ENCODE results near the gene TRIM16.
"Not testable (repeated sequence)": the region's sequence is repeated elsewhere in the genome, so short reads cannot be mapped to it uniquely, and the experiment has no call there.

DNA sequence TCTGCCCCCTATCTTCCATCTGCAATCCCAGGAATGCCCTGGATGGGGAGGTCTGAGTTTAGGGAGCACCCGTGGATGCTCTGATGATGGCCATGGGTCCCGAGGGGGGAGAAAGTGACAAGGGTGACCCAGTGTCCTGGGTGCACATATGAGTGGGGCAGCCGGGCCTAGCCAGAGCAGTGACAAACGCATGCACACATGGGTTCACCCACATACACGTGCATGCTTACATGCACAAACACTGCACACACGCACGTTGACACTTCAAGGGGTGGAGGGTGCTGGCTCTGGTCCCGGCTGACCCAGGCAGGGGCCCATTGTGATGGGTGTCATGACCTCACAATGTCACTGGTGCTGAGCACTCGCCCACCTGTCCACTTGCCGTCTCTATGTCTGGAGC is 47.8 kb upstream of the TRIM16 start, which contains the start of gene TBC1D26:
- TF ChIP-seq, protein P1, sequence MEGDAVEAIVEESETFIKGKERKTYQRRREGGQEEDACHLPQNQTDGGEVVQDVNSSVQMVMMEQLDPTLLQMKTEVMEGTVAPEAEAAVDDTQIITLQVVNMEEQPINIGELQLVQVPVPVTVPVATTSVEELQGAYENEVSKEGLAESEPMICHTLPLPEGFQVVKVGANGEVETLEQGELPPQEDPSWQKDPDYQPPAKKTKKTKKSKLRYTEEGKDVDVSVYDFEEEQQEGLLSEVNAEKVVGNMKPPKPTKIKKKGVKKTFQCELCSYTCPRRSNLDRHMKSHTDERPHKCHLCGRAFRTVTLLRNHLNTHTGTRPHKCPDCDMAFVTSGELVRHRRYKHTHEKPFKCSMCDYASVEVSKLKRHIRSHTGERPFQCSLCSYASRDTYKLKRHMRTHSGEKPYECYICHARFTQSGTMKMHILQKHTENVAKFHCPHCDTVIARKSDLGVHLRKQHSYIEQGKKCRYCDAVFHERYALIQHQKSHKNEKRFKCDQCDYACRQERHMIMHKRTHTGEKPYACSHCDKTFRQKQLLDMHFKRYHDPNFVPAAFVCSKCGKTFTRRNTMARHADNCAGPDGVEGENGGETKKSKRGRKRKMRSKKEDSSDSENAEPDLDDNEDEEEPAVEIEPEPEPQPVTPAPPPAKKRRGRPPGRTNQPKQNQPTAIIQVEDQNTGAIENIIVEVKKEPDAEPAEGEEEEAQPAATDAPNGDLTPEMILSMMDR (IDR thresholded peaks at IDR 0.05), result not testable (repeated sequence)
- TF ChIP-seq POLR2A (IDR thresholded peaks at IDR 0.05), result not testable (repeated sequence)

Measured in esophagus squamous epithelium (tissue), 4 donors.